ENCODE data around the gene VMP1.
"Not testable (repeated sequence)": the region's sequence is repeated elsewhere in the genome, so short reads cannot be mapped to it uniquely, and the experiment has no call there.

Gene VMP1

GRCh38 chr17:59754552-59754951 lies 47.1 kb downstream of the VMP1 start:
- DNase-seq (ENCODE audit: low spot score) = no peak

- DNase-seq (ENCODE audit: low spot score) = not testable (repeated sequence)
These were observed 47.6 kb downstream of the VMP1 start for GRCh38 chr17:59755069-59755468.

DNA sequence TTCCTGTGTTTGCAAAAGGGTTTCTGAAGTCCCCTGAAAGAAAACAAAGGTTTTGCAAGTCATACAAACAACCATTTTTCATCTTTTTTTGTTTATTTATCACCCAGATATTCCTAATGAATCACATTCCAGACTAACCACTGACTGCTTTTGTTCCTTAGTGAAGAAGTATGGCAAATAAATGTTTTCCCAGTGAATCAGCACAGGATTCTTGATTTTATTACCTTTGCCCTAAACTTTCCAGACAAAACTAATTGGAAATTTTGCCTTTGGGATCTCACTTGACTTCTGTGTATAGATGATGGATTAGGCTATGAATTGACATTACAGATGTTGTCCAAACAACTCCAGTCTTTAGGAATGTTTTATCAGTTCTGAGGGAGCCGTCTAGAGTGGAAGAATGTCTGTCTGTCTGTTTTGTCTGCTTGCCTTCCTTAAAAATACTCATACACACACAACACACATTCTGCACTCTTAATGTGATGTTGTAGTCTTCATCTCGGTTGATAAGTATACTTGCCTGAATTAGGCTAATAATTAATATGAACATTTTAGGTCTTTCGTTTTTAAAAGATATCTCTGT lies 48.9 kb downstream of the VMP1 start:
- no peak for DNase-seq (ENCODE audit: low spot score)

DNA sequence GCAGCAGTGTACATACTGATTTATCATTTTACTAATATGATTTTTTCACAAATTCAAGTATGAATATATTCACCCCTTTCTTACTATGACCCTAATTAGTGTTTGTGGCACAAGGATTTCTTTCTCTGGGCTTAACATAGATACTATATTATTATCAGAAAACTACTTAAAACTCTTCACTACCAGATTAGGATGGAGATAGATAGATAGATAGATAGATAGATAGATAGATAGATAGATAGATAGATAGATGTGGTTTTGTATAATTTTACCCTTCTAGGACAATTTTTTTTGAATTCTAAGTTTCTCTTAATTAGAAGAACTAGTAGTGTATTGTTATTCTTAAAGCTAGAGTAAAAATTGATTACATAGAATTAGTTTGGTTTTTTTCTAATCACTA lies 49.6 kb downstream of the VMP1 start:
- DNase-seq (ENCODE audit: low spot score) = no peak

DNA sequence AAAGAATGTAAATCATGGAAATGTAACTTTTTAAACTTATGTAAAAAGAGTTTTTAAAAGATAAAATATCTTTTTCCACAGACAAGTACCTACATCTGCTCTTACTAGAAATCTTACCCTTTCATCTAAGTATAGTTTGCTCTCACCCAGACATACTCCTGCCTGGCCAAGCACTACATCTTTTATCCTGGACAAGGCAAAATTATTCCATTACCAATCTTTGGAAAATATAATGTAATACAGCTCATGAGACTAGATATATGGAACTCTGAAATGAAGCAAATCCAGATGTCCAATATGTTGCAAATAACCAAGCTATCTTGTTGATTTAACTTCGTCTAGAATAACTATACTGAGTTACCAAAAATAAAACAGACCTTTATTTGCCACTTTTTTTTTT lies 50.0 kb downstream of the VMP1 start:
- DNase-seq (ENCODE audit: low spot score) = no peak

DNA sequence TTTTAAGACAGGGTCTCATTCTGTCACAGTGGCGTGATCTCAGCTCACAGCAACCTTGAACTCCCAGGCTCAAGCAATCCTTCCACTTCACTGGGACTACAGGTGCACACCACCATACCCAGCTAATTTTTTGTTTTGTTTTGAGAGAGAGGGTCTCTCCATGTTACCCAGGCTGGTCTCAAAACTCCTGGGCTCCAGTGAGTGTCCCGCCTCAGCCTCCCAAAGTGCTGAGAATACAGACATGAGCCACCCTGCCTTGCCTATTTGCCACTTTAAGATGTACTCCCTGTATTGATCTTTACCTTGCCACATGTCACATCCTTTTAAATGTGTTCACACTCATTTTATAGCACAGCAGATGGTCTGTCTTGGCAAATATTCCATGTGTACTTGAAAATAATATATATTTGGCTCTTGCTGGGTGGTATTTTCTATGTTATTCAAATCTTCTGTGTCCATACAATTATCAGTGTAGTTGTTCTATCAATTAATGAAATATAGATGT lies 50.5 kb downstream of the VMP1 start:
- DNase-seq (ENCODE audit: low spot score) = no peak

DNA sequence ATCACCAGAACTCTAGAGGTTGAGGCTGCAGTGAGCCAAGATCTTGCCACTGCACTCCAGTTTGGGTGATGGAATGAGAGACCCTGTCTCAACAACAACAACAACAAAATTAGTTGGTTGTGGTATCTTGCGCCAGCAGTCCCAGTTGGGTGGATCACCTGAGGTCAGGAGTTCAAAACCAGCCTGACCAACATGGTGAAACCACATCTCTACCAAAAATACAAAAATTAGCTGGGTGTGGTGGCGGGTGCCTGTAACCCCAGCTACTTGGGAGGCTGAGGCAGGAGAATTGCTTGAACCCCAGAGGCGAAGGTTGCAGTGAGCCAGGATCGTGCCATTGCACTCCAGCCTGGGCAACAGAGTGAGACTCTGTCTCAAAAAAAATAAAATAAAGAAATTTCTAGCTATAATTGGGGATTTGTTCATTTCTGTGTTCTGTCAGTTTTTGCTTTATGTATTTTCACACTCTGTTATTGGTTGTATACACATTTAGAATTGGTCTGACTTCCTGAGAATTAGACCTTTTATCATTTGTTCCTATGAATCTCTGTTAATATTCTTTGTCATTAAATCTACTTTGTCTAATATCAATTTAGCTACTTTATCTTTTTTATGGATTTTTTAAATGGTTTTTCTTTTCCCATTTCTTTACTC lies 51.7 kb downstream of the VMP1 start:
- not testable (repeated sequence) for DNase-seq (ENCODE audit: low spot score)

DNA sequence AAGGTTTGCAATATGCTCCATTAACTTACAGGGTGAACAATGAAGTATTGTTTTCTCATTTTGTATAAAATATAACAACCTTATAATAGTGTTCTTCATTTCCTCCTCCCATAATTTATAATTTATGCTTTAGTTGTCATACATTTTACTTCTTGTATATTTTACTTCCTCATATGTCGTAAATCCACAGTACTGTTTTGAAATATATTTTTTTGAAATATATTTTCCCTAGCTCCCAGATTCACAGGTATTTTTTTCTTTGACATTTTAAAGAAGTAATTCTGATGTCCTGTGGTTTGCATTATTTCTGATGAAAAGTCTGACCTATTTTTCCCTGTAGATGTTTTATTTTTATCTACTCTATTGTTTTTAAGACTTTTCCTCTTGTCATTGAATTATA lies 52.7 kb downstream of the VMP1 start:
- DNase-seq (ENCODE audit: low spot score) = no peak

GRCh38 chr17:59761385-59762048 lies 54.1 kb downstream of the VMP1 start:
- DNase-seq (ENCODE audit: low spot score) = no peak

GRCh38 chr17:59762049-59762823 lies 54.8 kb downstream of the VMP1 start:
- DNase-seq (ENCODE audit: low spot score) = no peak

DNA sequence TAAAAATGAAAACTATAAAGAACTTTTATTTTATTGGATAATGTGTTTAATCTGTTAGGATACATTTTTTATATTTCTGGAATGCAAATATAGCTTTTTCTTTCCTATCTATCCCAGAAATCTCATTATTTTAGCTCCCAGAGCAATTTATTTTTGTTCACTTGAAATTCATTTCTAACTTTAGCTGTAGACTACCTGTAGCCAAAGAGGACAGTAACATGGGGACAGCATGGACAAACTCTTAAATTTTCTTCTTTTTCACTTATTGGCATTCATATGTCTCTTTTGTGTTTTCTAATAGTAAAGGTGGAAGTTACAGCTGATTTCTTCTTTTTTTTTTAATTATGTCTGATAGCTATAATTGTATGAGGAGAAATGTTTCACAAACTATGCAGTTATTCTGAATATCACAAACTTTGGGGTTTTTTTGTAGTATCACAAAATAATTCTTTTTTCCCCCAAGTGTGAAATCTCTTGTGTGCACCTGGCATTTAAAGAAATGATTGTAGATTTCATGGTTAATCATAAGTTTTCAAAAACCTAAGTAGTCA lies 55.4 kb downstream of the VMP1 start:
- no peak for DNase-seq (ENCODE audit: low spot score)

DNA sequence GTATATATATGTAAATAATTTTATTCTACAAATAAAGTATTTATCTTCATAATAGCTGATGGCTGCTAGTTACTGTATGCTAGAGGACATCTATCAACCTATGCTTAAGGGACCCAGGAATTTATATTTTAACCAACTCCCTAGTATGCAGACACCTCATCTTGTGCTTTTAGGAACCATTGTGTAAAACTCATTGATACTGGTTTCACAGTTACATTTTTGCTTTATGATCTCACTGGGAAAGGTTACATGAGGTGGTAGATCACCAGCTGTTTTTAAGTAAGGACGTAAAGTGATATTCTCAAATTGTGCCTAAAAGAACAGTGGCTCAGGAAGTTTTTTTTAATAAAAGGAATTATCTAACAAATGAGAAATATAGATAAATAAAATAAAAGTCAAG lies 56.4 kb downstream of the VMP1 start:
- DNase-seq (ENCODE audit: low spot score) = no peak

- no peak for DNase-seq (ENCODE audit: low spot score)
These were observed 56.9 kb downstream of the VMP1 start for GRCh38 chr17:59764292-59764741.

DNA sequence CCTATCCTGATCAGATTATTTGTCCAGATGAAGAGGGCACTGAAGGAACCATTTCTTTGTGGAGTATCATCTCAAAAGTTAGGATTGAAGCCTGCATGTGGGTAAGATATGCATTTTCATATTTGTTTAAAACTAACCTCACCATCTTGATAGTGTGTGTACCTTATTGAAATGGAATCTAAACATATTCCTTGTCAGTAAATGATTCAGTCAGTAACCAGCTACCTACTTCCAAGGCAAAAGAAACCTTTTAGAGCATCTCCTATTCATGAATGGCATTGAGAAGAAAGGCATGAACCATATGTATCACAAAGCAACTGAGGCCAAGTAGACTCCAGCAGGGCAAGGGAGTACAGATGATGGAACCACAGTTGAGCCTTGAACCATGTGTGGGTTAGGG lies 57.6 kb downstream of the VMP1 start:
- DNase-seq (ENCODE audit: low spot score) = no peak

GRCh38 chr17:59766491-59766890 lies 59.0 kb downstream of the VMP1 start:
- no peak for DNase-seq (ENCODE audit: low spot score)

DNA sequence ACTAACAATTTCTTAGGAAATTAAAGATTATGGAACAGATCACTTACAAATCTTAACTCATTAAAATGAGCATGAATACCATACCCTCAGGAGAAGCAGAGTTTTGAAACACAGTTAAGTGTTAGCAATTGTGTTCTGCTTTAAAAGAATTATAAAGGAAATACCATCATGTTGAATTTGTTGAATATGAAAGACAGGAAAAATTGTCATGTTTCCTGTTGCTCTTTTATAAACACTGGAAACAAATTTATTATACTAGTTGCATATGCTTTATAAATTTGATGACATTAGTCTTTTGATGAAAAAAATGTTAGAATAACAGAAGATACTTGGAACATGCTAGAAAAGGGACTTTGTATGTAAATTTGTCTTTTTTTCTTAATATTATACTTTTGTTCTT lies 59.7 kb downstream of the VMP1 start:
- DNase-seq (ENCODE audit: low spot score) = no peak

GRCh38 chr17:59769887-59770286 lies 62.4 kb downstream of the VMP1 start:
- DNase-seq (ENCODE audit: low spot score) = no peak

DNA sequence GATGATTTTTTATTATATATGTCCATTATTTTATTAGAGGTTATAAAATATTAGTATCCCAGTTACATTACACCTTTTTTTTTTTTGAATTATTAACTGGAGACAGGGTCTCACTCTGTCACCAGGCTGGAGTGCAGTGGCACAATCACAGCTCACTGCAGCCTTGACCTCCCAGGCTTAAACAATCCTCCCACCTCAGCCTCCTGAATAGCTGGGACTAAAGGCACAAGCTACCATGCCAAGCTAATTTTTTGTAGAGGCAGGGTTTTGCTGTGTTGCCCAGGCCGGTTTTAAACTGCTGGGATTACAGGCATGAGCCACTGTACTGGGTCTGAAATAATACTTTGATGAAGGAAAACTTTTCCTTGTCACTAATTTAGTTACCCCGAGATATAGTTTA lies 63.6 kb downstream of the VMP1 start:
- DNase-seq (ENCODE audit: low spot score) = no peak

DNA sequence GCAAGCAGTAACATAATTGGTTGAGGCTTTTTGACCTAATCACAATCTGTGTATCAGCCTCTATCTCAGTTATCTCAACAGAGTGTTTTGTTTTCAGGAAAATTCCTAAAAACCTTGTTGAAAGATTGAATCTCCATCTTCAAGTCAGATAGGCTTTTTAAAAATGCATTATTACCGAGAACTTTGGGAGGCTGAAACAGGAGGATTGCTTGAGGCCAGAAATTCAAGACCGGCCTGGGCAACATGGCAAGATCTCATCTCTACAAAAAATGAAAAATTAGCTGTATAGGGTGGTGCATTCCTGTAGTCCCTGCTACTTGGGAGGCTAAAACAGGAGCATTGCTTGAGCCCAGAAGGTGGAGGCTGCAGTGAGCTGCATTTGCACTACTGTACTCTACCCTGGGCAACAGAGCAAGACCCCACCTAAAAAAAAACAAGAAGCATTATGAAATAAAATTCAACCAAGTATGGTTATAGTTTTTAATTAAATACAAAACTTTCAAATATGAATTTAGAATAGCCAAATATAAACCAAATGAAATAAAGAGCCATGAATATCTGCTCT lies 68.4 kb downstream of the VMP1 start:
- DNase-seq (ENCODE audit: low spot score) = no peak

DNA sequence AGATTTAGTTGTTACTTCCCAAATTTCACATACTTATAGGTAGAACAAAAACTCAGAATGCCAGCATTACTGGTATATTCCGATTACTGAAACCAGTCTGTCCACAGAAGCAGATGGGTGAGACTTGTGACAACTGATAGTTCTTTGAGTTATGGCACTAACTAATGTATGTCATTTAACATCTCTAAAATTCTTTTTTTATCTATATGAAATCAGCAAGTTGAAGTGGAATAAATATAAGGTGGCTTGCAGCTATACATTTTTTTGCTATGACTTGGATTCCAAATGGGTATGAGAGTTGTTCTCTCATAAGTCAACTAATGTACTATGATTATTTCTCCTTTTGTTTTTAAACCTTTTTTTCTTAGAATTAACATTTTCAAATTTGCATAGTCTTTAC lies 69.1 kb downstream of the VMP1 start:
- no peak for DNase-seq (ENCODE audit: low spot score)

DNA sequence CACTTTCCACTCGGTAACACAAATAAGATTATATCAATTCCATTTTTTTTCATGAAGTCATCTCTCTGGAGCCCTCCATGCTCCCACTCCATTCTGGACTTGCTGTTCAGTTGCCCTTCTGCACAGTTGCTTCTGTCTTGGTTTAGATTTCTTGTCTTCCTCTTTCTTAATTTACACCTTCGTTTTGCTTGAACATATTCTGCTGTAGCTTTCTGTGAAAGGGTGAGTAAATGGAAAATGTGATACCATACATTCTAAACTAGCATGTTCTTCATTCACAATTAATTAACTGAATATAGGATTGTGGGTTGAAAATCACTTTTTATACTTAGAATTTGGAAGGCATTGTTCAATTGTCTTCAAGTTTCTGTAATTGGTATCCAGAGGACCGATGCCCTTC lies 69.6 kb downstream of the VMP1 start:
- no peak for DNase-seq (ENCODE audit: low spot score)

DNA sequence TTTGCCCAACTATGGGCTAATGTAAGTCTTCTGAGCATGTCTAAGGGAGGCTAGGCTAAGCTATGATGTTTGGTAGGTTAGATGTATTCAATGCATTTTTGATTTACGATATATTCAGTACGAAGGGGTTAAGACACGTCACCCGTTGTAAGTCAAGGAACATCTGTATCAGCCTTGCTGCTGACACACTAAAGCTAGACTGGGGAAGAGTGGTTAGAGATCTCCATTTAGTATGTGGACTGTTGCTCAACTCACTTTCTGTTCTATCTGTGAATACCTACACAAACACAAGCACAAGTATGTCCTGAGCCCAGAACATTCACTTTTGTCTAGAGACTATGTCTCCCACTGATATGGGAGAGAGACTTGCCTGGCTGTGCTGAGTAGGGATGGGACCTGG lies 71.5 kb downstream of the VMP1 start:
- no peak for DNase-seq (ENCODE audit: low spot score)
